Stomach (tissue), 9 donors: Measurements from ENCODE around the gene CLCNKB. TPM values are rescaled to one million over a fixed set of nuclear protein-coding genes. Genes with fewer than 3 reads are reported as not detected.
"Not testable (repeated sequence)": the region's sequence is repeated elsewhere in the genome, so short reads cannot be mapped to it uniquely, and the experiment has no call there.

ENCODE experiments used
- DNase-seq, 2 donors: peaks; one replicate each; pipeline versions ENCODE4 v3.0.0 to v3.0.0-alpha.2; 2013 to 2019
- H3K27ac ChIP-seq, 5 donors: fragments of 200-600 bp in 4 of 5; sonication (generic) in 4 of 5; one replicate each; pipeline ENCODE4 v1.5.1; 2013 to 2019; ENCODE audit warnings: mild to moderate bottlenecking in 1 of 5, moderate library complexity in 1 of 5
- H3K27me3 ChIP-seq, 3 donors: fragments of 200-600 bp; sonication (generic); one replicate each; pipeline ENCODE4 v1.5.1; 2017 to 2019; ENCODE audit warnings: mixed run types in 1 of 3
- H3K36me3 ChIP-seq, 4 donors: fragments of 200-600 bp; sonication (generic); 1 replicate in 3 of 4; 2 replicates in 1 of 4; pipeline ENCODE4 v1.5.1; 2016 to 2019
- H3K4me1 ChIP-seq, 4 donors: fragments of 200-600 bp; sonication (generic); one replicate each; pipeline ENCODE4 v1.5.1; 2016 to 2019
- H3K4me3 ChIP-seq, 4 donors: fragments of 200-600 bp; sonication (generic) in 3 of 4; one replicate each; pipeline ENCODE4 v1.5.1; 2016 to 2019; ENCODE audit warnings: mild to moderate bottlenecking in 1 of 4
- H3K9me3 ChIP-seq, 4 donors: fragments of 200-600 bp; sonication (generic); one replicate each; pipeline ENCODE4 v1.5.1; 2016 to 2019
- CTCF ChIP-seq, 7 experiments: fragments of 450-650 bp in 4 of 7; fragments of 200-600 bp in 3 of 7; sonication (generic) in 3 of 7; IDR thresholded peaks; one replicate each; pipeline ENCODE4 v1.5.1; 2016 to 2019; ENCODE audit warnings: antibody characterized with exemption in 7 of 7, control low read depth in 2 of 7, mild to moderate bottlenecking in 1 of 7
- EP300 ChIP-seq: sonication (generic); formaldehyde crosslinking; IDR thresholded peaks from one replicate; pipeline ENCODE4 v1.6.1; 2017; ENCODE audit warnings: antibody characterized with exemption
- POLR2A ChIP-seq, 4 donors: fragments of 450-650 bp; IDR thresholded peaks; one replicate each; pipeline ENCODE4 v1.6.1; 2016; ENCODE audit warnings: antibody characterized with exemption in 4 of 4, control low read depth in 2 of 4, mild to moderate bottlenecking in 1 of 4, moderate library complexity in 1 of 4
- POLR2AphosphoS5 ChIP-seq, 3 donors: sonication (generic); formaldehyde crosslinking; IDR thresholded peaks; one replicate each; pipeline ENCODE4 v1.6.1; 2016; ENCODE audit warnings: antibody characterized with exemption in 3 of 3
- WGBS, 5 donors: extraction: QIAGEN DNeasy Blood & Tissue Kit in 3 of 5; methylation state at CpG; one replicate each; pipeline versions ENCODE4 v1.1.5 to v1.1.7; 2013 to 2018; 5-methylcytosine and 5-hydroxymethylcytosine counted together
- intact Hi-C: fragments of 100-400 bp; cut with DNase I; formaldehyde crosslinking; loops from one replicate; pipeline ENCODE4 v1.15.1; 2023; ENCODE audit warnings: low total_unique reads
- polyA plus RNA-seq, 3 donors: library from polyadenylated mRNA; stranded (reverse); fragments of 200-250 nt; gene quantifications; one replicate each; pipeline ENCODE4 v1.2.3, GENCODE V29; 2013
- total RNA-seq, 5 donors: library from RNA; depleted of rRNA; stranded (reverse); fragments of >200 nt; gene quantifications; one replicate each; pipeline versions ENCODE4 v1.1.0 to v1.2.3, GENCODE V29; 2014 to 2016
- donor health status: healthy with polysubstance abuse.
- donor health status: Bipolar disorder and iron deficiency.
- donor health status: healthy.

CLCNKB gene
- total and polyA plus RNA-seq, 8 donors: 0.19 to 0.92 (median 0.45) TPM; not detected in 4

- intact Hi-C loops: no loop called here
Measured at GRCh38 chr1:16019644-16020277, 23.8 kb upstream of the CLCNKB start.

DNA sequence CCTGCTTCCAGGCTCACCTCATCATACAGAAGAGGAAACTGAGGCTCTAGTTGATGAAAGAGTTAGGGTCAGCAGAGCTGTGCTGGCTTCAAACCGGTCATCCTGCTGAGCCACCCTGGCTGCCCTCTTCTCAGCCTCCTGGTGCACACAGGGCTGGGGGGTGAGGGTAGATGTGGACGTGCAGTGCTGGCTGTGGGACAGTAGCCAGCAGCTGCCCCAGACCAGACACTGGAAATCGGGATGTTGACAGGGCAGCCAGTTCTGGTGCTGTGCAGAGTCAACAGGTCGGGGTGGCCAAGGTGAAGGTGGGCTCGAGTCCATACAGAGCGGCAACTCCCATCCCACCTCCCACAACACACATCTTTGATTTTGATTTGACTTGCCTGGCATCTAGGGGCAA, 23.3 kb upstream of the CLCNKB start:
- intact Hi-C loops: no loop called here
- TF ChIP-seq POLR2AphosphoS5 (IDR thresholded peaks at IDR 0.05) (no peak), POLR2A (IDR thresholded peaks at IDR 0.05) (no peak), CTCF (IDR thresholded peaks at IDR 0.05) (no peak), EP300 (no peak)

More at GRCh38 chr1:16019644-16020277, 23.8 kb upstream of the CLCNKB start:
- H3K4me1 ChIP-seq: peaks cover 28 to 69% (median 44%) of the 10 kb centered on the region in 4 donors
- TF ChIP-seq POLR2AphosphoS5 (IDR thresholded peaks at IDR 0.05) (no peak), POLR2A (IDR thresholded peaks at IDR 0.05) (no peak), CTCF (IDR thresholded peaks at IDR 0.05) (no peak), EP300 (no peak)
- H3K4me3 ChIP-seq: no peak overlapping the region
- DNase-seq: peak in 1 of 2 donors; percentile 65
- H3K27me3 ChIP-seq: no peaks in the 10 kb centered on the region
- 66 to 79% (median 77%) methylated on average over 7 to 9 of the region's 9 CpGs for WGBS, 5 donors
- H3K9me3 ChIP-seq: no peaks in the 10 kb centered on the region
- H3K36me3 ChIP-seq: no peaks in the 10 kb centered on the region
- peak overlapping the region in 4 of 5 donors; percentile 71 to 91 (median 84) for H3K27ac ChIP-seq

GRCh38 chr1:16020878-16021277, 22.7 kb upstream of the CLCNKB start:
- H3K9me3 ChIP-seq, intact Hi-C loops, H3K36me3 ChIP-seq, DNase-seq, H3K27me3 ChIP-seq, H3K4me3 ChIP-seq: not testable (repeated sequence)
- H3K27ac ChIP-seq: peak overlapping the region in 2 of 5 donors; percentile 85 to 91
- 81 to 88% (median 87%) methylated on average over 8 to 9 of the region's 9 CpGs; no CpG with 5 or more reads in 1 of the 5 donors for WGBS, 5 donors
- peaks cover 18 to 58% (median 35%) of the 10 kb centered on the region in 4 donors for H3K4me1 ChIP-seq

More for the DNA sequence above, 23.3 kb upstream of the CLCNKB start:
- H3K27ac ChIP-seq: peak overlapping the region in 3 of 5 donors; percentile 82 to 91 (median 85)
- no peaks in the 10 kb centered on the region for H3K27me3 ChIP-seq
- no peaks in the 10 kb centered on the region for H3K9me3 ChIP-seq
- H3K36me3 ChIP-seq: no peaks in the 10 kb centered on the region
- H3K4me3 ChIP-seq: no peak overlapping the region
- H3K4me1 ChIP-seq: peaks cover 24 to 63% (median 38%) of the 10 kb centered on the region in 4 donors
- no peak for DNase-seq
- 75 to 91% (median 80%) methylated on average over 5 to 6 of the region's 6 CpGs for WGBS, 5 donors

- H3K27ac ChIP-seq: peak within 1 kb of the TSS in 3 of 5 donors; percentile 20 to 91 (median 85)
- no peaks in the 10 kb centered on the region for H3K9me3 ChIP-seq
- DNase-seq: peak; percentile 54 to 69
- H3K4me1 ChIP-seq: peaks cover 18 to 51% (median 37%) of the 10 kb centered on the region in 4 donors
- WGBS, 5 donors: 28 to 51% (median 38%) methylated on average over 4 to 6 of the region's 6 CpGs
- H3K27me3 ChIP-seq: peaks cover 0 to under 1% (median under 1%) of the 10 kb centered on the region in 3 donors
- no peak for TF ChIP-seq EP300
- no peak for TF ChIP-seq POLR2A (IDR thresholded peaks at IDR 0.05)
- no peak for TF ChIP-seq CTCF (IDR thresholded peaks at IDR 0.05)
- no peak for TF ChIP-seq POLR2AphosphoS5 (IDR thresholded peaks at IDR 0.05)
- no peaks in the 10 kb centered on the region for H3K36me3 ChIP-seq
- intact Hi-C loops: no loop called here
- no peak within 1 kb of the TSS for H3K4me3 ChIP-seq
Measured at GRCh38 chr1:16021681-16022080, 21.9 kb upstream of the CLCNKB start, which contains the start of gene CLCNKA. CLCNKA (plus strand) TSS chr1:16022036; CDS start chr1:16022620, 584 bp downstream.

GRCh38 chr1:16022393-16022792, 21.2 kb upstream of the CLCNKB start:
- peaks cover 0 to 8% (median 8%) of the 10 kb centered on the region in 3 donors for H3K27me3 ChIP-seq
- H3K4me1 ChIP-seq: peaks cover 22 to 51% (median 40%) of the 10 kb centered on the region in 4 donors
- intact Hi-C loops: no loop called here
- H3K27ac ChIP-seq: peak overlapping the region in 2 of 5 donors; percentile 6 to 91
- H3K36me3 ChIP-seq: no peaks in the 10 kb centered on the region
- no peak overlapping the region for H3K4me3 ChIP-seq
- TF ChIP-seq POLR2AphosphoS5 (IDR thresholded peaks at IDR 0.05): no peak
- TF ChIP-seq CTCF (IDR thresholded peaks at IDR 0.05): no peak
- no peak for TF ChIP-seq POLR2A (IDR thresholded peaks at IDR 0.05)
- no peak for TF ChIP-seq EP300
- 77 to 95% (median 85%) methylated on average over 6 to 11 of the region's 11 CpGs for WGBS, 5 donors
- DNase-seq: no peak
- no peaks in the 10 kb centered on the region for H3K9me3 ChIP-seq
